Stimulated activated CD8-positive, alpha-beta memory T cell treated with anti-CD3 and anti-CD28 coated beads, Interleukin-15, amount 100 ng/mL, for 48 hours (primary cell): ENCODE results near the gene BAK1.
"Not testable (repeated sequence)": the region's sequence is repeated elsewhere in the genome, so short reads cannot be mapped to it uniquely, and the experiment has no call there.

Source experiments
- DNase-seq, 2 donors: peaks; one replicate each; pipeline ENCODE4 v3.0.0-alpha.2; 2020; ENCODE audit warnings: low read depth in 2 of 2

BAK1 gene

GRCh38 chr6:33587529-33587928 lies 7.5 kb upstream of the BAK1 start:
- DNase-seq = no peak

- no peak for DNase-seq
These were observed 6.1 kb upstream of the BAK1 start for GRCh38 chr6:33586108-33586640.

GRCh38 chr6:33585403-33586107 lies 5.5 kb upstream of the BAK1 start:
- peak; percentile 80 to 85 for DNase-seq

- DNase-seq = no peak
These were observed 4.8 kb upstream of the BAK1 start for GRCh38 chr6:33584700-33585402.

DNA sequence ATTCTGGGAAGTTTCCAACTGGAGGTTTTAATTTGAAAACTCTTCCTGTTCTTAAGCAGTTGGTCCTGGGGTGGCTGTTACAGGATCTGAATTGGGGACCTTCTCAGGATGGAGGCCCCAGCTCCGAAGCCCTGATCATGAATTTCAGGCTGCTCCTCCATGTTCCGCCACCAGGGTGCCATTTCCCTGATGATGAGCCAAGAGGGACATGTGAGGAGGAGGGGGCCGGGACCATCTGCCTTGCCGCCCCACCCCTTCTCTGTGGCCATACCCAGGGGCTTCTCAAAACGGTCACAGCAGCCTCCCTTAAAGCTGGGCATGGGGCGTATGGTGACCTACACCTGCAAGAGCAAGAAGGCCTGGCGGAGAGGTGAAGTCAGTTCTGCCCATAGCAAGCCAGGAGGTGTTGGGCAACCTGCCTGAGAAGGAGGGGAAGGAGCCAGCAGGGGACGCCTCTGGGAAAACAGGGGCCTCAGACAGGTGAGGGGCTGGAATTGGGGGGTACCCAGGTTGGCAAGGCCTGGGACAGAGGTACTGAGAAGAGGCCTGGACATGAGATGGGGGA lies 3.6 kb upstream of the BAK1 start:
- DNase-seq = no peak

DNA sequence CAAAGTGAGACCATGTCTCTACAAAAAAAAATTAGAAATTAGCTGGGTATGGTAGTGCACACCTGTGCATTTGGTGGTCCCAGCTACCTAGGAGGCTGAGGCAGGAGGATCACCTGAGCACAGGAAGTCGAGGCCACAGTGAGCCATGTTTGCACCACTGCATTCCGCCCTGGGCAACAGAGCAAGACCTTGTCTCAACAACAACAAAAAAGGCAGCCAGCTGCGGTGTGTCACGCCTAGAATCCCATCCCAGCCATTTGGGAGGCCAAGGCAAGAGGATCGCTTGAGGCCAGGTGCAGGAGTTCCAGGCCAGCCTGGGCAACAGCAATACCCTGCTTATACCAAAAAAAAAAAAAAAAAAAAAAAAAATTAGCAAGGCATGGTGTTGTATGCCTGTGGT lies 1.1 kb upstream of the BAK1 start:
- DNase-seq = no peak

GRCh38 chr6:33578588-33579011 lies 1.5 kb downstream of the BAK1 start:
- peak in 1 of 2 donors; percentile 29 for DNase-seq

- DNase-seq = no peak
These were observed 1.9 kb downstream of the BAK1 start for GRCh38 chr6:33578164-33578563.

DNA sequence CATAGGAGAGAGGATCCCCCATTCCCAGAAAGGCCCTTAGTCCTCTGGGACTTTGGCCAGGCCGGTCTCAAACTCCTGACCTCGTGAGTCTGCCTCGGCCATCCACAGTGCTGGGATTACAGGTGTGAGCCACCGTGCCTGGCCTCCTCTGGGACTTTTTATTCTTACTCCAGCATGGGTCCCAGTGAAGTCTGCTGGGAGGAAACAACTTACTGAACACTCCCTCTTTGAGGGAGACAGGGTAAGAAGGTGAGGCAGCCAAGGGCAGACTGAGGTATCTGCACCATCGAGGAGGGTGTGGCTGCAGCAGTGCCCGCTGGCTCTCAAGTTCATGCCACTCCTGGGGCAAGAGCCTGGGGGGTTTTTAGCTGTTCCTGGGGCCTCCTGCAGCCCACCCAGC lies 2.4 kb downstream of the BAK1 start:
- no peak for DNase-seq

- no peak for DNase-seq
These were observed 3.0 kb downstream of the BAK1 start for GRCh38 chr6:33577106-33577535.

- no peak for DNase-seq
These were observed 3.4 kb downstream of the BAK1 start for GRCh38 chr6:33576668-33577067.

DNA sequence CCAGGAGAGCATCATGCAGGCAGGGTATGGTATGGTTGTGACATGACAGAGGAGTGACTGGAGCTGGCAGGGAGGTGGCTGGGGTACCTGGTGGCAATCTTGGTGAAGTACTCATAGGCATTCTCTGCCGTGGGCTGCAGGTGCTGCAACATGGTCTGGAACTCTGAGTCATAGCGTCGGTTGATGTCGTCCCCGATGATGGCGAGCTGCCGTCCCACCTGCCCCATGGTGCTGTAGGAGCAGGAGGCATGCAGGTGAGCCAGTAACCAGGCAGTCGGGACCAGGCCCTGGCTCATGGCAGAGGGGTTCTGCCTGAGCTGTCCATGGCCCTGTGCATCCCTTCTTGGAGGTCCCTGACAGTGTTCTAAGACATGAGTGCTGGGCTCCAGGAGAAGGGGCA lies 4.9 kb downstream of the BAK1 start:
- no peak for DNase-seq

GRCh38 chr6:33571637-33572316 lies 8.3 kb downstream of the BAK1 start:
- no peak for DNase-seq

DNA sequence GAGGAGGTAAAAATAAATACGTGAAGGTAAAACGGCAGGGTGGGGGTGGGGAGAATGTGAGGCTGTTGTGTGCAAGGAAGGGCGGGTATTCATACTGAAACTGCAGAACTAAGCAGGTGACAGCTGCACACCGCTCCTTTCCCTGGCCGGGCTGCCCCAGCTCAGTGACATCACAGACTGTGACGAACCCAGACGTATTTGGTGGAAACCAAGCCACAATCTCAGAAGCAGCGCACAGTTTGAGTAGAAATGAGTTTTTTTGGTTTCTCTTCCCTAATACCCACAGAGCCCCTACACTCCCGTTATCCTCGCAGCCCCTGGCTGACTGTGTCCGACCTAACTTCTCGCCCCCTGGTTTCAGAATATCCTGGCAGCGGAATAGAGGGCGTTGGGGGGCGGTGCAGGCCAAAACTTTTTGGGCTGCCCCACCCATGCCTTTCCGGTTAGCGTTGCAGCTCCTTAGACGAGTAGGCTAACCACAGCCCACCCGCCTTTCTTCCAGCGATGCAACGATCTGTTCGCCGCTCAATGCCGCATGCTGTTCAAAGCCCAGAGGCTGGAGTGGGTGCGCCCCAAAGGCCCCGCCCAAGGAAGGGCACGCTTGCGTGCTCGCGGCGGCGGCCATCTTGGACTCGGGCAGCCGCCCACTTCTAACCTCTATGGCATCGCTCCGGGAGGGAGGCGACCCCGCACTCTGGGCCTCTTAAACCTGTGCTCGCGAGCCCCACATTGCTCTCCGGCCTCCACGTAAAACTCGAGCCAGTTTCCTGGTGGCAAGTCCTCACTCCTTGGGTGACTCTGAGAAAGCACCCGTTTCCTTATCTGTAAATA lies 9.1 kb downstream of the BAK1 start:
- peak; percentile 94 to 96 for DNase-seq

- DNase-seq = no peak
These were observed 11.1 kb downstream of the BAK1 start for GRCh38 chr6:33568826-33569570.

- no peak for DNase-seq
These were observed 12.2 kb downstream of the BAK1 start for GRCh38 chr6:33567836-33568235.

- no peak for DNase-seq
These were observed 13.6 kb downstream of the BAK1 start for GRCh38 chr6:33566182-33567084.

DNA sequence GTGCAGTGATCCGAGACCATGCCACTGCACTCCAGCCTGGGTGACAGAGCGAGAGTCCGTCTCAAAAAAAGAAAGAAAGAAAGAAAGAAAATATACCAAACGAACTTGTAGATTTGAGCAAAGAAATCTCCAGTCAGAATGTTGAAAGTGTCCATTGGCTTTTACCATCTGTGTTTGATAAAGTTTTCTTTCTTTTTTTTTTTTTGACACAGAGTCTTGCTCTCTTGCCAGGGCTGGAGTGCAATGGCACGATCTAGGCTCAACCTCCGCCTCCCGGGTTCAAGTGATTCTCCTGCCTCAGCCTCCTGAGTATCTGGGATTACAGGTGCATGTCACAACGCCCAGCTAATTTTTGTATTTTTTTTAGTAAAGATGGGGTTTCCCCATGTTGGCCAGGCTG lies 21.3 kb downstream of the BAK1 start:
- no peak for DNase-seq

DNA sequence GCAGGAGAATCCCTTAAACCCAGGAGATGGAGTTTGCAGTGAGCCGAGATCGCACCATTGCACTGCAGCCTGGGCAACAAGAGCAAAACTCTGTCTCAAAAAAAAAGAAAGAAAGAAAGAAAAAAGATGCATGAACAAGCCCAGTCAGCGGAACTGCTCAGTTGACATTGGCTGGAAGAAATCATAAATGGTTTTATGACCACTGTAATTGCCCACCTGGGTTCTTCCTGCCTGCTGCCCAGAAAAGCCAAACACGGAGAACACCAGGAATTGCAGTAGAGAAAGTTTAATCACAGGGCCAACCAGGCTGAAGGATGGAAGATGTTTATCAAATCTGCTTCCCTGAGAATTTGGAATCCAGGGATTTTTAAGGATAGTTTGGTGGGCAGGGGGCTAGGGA lies 22.7 kb downstream of the BAK1 start:
- no peak for DNase-seq

DNA sequence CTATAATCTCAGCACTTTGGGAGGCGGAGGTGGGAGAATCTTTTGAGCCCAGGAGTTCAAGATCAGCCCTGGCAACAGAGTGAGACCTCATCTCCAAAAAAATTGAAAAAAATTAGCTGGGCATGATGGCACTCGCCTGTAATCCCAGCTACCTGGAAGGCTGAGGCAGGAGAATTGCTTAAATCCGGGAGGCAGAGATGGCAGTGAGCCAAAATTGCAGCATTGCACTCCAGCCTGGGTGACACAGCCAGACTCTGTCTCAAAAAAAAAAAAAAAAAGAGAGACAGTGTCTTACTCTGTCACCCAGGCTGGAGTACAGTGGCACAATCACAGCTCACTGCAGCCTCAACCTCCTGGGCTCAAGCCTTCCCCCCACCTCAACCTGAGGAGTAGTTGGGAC lies 27.2 kb downstream of the BAK1 start:
- DNase-seq = not testable (repeated sequence)
